ENCODE measurements around the gene XXYLT1. TPM values are rescaled to one million over a fixed set of nuclear protein-coding genes. Genes with fewer than 3 reads are reported as not detected.

Gene XXYLT1
- total RNA-seq, 4 donors from 2014 or later: 9.8 to 14.6 (median 13.9) TPM

GRCh38 chr3:195250473-195251251, 20.3 kb downstream of the XXYLT1 start:
- DNase-seq: no peak
- no peak for TF ChIP-seq POLR2A (IDR thresholded peaks at IDR 0.05)
- peak in 2 of 6 experiments; percentile 6 to 13 for TF ChIP-seq CTCF (IDR thresholded peaks at IDR 0.05)
- no peaks in the 10 kb centered on the region for H3K27me3 ChIP-seq
- H3K4me1 ChIP-seq: no peaks in the 10 kb centered on the region
- 65 to 70% methylated on average over 11 to 12 of the region's 14 CpGs for WGBS, 2 donors
- no peaks in the 10 kb centered on the region for H3K36me3 ChIP-seq
- H3K9me3 ChIP-seq: no peaks in the 10 kb centered on the region
- H3K4me3 ChIP-seq (replicated peaks in 1 of 3): no peak overlapping the region
- intact Hi-C loops (cut with DNase I): loop anchor here (10.0 kb wide), 2 partner anchors 136 to 246 kb away; no protein-coding TSS in a partner anchor
- H3K27ac ChIP-seq: no peak overlapping the region

- no peak overlapping the region for H3K4me3 ChIP-seq (replicated peaks in 1 of 3)
- WGBS, 2 donors: 90 to 93% methylated on average over 10 to 11 of the region's 11 CpGs
- no peak for TF ChIP-seq POLR2A (IDR thresholded peaks at IDR 0.05)
- no peak for TF ChIP-seq CTCF (IDR thresholded peaks at IDR 0.05)
- no peaks in the 10 kb centered on the region for H3K9me3 ChIP-seq
- no peak overlapping the region for H3K27ac ChIP-seq
- H3K36me3 ChIP-seq: no peaks in the 10 kb centered on the region
- no peaks in the 10 kb centered on the region for H3K4me1 ChIP-seq
- no peak for DNase-seq
- H3K27me3 ChIP-seq: no peaks in the 10 kb centered on the region
- intact Hi-C loops (cut with DNase I): loop anchor here (10.0 kb wide), 3 partner anchors 115 to 245 kb away; no protein-coding TSS in a partner anchor
Measured at GRCh38 chr3:195249858-195250464, 21.0 kb downstream of the XXYLT1 start.

DNA sequence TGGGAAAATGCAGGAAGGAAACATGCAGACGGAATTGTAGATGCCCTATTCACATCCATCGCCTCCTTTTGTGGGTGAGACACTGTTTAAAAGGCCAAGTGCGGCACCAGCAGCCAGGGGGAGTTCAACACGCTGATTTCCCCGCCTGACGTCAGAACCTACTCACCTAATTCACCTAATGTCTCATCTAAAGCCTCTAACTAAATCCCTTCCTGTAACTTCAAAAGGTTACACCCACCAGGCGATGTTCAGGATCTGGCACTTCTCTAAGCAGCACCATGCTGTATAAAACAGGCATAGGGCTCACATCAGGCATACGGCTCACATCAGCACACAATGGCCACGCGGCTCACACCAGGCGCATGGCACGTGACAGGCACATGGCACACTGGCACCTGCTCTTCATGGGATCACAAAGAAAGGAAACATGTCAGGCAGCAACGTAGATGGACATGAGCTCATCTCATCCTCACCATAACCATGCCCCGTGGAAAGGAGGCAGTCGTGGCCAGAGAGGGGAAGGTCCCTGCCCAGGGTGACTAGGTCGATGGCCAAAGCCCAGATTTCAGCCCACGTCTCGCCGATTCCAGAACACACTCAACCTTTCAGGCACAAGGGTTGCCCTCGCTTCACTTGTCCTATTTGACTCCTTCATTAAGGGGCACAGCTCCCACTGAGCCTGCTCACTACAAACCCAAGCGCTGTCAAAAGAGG, 21.7 kb downstream of the XXYLT1 start:
- TF ChIP-seq CTCF (IDR thresholded peaks at IDR 0.05) (no peak), POLR2A (IDR thresholded peaks at IDR 0.05) (no peak)
- Histone ChIP-seq H3K27ac (no peak overlapping the region), H3K9me3 (no peaks in the 10 kb centered on the region), H3K4me1 (no peaks in the 10 kb centered on the region), H3K36me3 (no peaks in the 10 kb centered on the region), H3K4me3 (replicated peaks in 1 of 3) (no peak overlapping the region), H3K27me3 (no peaks in the 10 kb centered on the region)
- peak in 1 of 2 donors; percentile 1 for DNase-seq
- WGBS, 2 donors: 95 to 97% methylated on average over 21 of the region's 21 CpGs
- intact Hi-C loops (cut with DNase I): loop anchor here (10.0 kb wide), 1 partner anchor 114 kb away; no protein-coding TSS in a partner anchor

DNA sequence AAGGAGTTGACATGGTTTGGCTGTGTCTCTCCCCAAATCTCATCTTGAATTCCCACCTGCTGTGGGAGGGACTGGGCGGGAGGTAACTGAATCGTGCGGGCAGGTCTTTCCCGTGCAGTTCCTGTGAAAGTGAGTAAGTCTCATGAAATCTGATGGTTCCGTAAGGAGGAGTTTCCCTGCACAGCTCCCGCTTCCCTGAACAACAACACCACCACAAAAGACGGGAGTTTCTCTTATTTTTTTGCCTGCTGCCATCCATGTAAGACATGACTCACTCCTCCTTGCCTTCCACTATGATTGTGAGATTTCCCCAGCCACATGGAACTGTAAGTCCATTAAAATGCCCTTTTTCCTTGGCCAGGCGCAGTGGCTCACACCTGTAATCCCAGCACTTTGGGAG, 22.7 kb downstream of the XXYLT1 start:
- Histone ChIP-seq H3K27me3 (no peaks in the 10 kb centered on the region), H3K4me1 (no peaks in the 10 kb centered on the region), H3K4me3 (replicated peaks in 1 of 3) (no peak overlapping the region), H3K27ac (no peak overlapping the region), H3K36me3 (no peaks in the 10 kb centered on the region), H3K9me3 (no peaks in the 10 kb centered on the region)
- no peak for DNase-seq
- TF ChIP-seq POLR2A (IDR thresholded peaks at IDR 0.05): no peak
- TF ChIP-seq CTCF (IDR thresholded peaks at IDR 0.05): no peak
- intact Hi-C loops (cut with DNase I): loop anchor here (10.0 kb wide), 1 partner anchor 113 kb away; no protein-coding TSS in a partner anchor
- 96% methylated on average over 8 of the region's 8 CpGs for WGBS, 2 donors
